ENCODE data around the gene RNF44. TPM values are rescaled to one million over a fixed set of nuclear protein-coding genes. Genes with fewer than 3 reads are reported as not detected.

Gene RNF44
- polyA plus RNA-seq, 10 donors: 22.0 to 48.4 (median 27.0) TPM

DNA sequence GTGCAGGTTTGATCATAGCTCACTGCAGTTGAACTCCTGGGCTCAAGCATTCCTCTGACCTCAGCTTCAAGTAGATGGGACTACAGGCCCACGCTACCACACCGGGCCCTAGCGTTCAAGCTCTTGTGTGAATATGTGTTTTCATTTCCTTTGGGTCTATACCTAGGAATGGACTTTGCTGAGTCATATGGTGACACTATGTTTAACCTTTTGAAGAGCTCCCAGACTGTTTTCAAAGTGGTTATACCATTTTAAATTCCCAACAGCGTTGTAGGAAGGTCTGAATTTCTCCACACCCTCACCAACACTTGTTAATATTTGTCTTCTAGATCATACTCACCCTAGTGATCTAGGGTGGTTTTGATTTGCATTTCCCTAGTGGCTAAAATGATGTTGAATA, 55.5 kb downstream of the RNF44 start:
- no peak for DNase-seq

Other genes starting within 250 kb of the RNF44 start
- gene KIAA1191, start 175.6 kb downstream of the RNF44 start, polyA plus RNA-seq (ENCODE audit: insufficient read length in 10 of 10): 10 to 100 TPM; 53.6 to 69.0 (median 58.6) TPM
- 10 to 100 TPM in 6 of 10 donors, 1 to 10 TPM in 4; 8.6 to 13.6 (median 10.9) TPM for gene ARL10, start 171.9 kb downstream of the RNF44 start, polyA plus RNA-seq (ENCODE audit: insufficient read length in 10 of 10)
- 10 to 100 TPM; 21.6 to 34.0 (median 28.2) TPM for gene NOP16, start 148.8 kb downstream of the RNF44 start, polyA plus RNA-seq (ENCODE audit: insufficient read length in 10 of 10)
- gene HIGD2A, start 148.7 kb downstream of the RNF44 start, polyA plus RNA-seq (ENCODE audit: insufficient read length in 10 of 10): 100 to 1,000 TPM; 129 to 183 (median 157) TPM
- gene CLTB, start 120.9 kb downstream of the RNF44 start, polyA plus RNA-seq (ENCODE audit: insufficient read length in 10 of 10): 10 to 100 TPM; 42.0 to 67.1 (median 50.2) TPM
- 10 to 100 TPM; 22.9 to 33.3 (median 27.4) TPM for gene FAF2, start 89.0 kb downstream of the RNF44 start, polyA plus RNA-seq (ENCODE audit: insufficient read length in 10 of 10)
- under 1 TPM in 8 of 10 donors, not detected in 2; 0.27 to 0.88 (median 0.49) TPM for gene CDHR2, start 11.9 kb upstream of the RNF44 start, polyA plus RNA-seq (ENCODE audit: insufficient read length in 10 of 10)
- 1 to 10 TPM in 3 of 10 donors, under 1 TPM in 7; 0.38 to 4.1 (median 0.63) TPM for gene GPRIN1, start 72.8 kb upstream of the RNF44 start, polyA plus RNA-seq (ENCODE audit: insufficient read length in 10 of 10)
- gene SNCB, start 93.1 kb upstream of the RNF44 start, polyA plus RNA-seq (ENCODE audit: insufficient read length in 10 of 10): under 1 TPM in 1 of 10 donors, not detected in 9; 0.15 TPM
- under 1 TPM in 2 of 10 donors, not detected in 8; 0.05 to 0.17 TPM for gene EIF4E1B, start 93.3 kb upstream of the RNF44 start, polyA plus RNA-seq (ENCODE audit: insufficient read length in 10 of 10)
- 10 to 100 TPM; 23.7 to 34.3 (median 27.7) TPM for gene TSPAN17, start 110.1 kb upstream of the RNF44 start, polyA plus RNA-seq (ENCODE audit: insufficient read length in 10 of 10)